Fibroblast of lung (primary cell): Measurements from ENCODE around the gene PKNOX2.

Source experiments
- CTCF ChIP-seq, 2 donors: IDR thresholded peaks in 1 of 2; conservative IDR thresholded peaks in 1 of 2; 1 replicate in 1 of 2; 2 replicates in 1 of 2; pipeline ENCODE4 v1.5.1; 2011 to 2012; ENCODE audit warnings: low read length in 2 of 2, control low read depth in 1 of 2, inconsistent platforms in 1 of 2, low read depth in 1 of 2, mild to moderate bottlenecking in 1 of 2
- EZH2 ChIP-seq: IDR thresholded peaks from 2 replicates; pipeline ENCODE4 v1.5.1; 2012; ENCODE audit warnings: low read length, control low read depth, mild to moderate bottlenecking; ENCODE audit errors: missing control alignments

- no peak for TF ChIP-seq CTCF (conservative IDR thresholded peaks at IDR 0.05 in 1 of 2, IDR thresholded peaks at IDR 0.05 in 1 of 2; ENCODE audit: low read depth in 1 of 2, low read length in 2 of 2)
- TF ChIP-seq EZH2: no peak
Measured at GRCh38 chr11:125253795-125254525, 89.4 kb downstream of the PKNOX2 start.
